Sigmoid colon (tissue), 7 donors: ENCODE results near the gene PRKD1. TPM values are rescaled to one million over a fixed set of nuclear protein-coding genes. Genes with fewer than 3 reads are reported as not detected.
"Not testable (repeated sequence)": the region's sequence is repeated elsewhere in the genome, so short reads cannot be mapped to it uniquely, and the experiment has no call there.

Experiments used
- DNase-seq: peaks from one replicate; pipeline ENCODE4 v3.0.0-alpha.2; 2019
- H3K27ac ChIP-seq, 4 donors: fragments of 200-600 bp; sonication (generic); one replicate each; pipeline ENCODE4 v1.5.1; 2016 to 2019; ENCODE audit warnings: mild to moderate bottlenecking in 1 of 4
- H3K27me3 ChIP-seq, 3 donors: fragments of 200-600 bp; sonication (generic); one replicate each; pipeline ENCODE4 v1.5.1; 2019; ENCODE audit warnings: mild to moderate bottlenecking in 1 of 3
- H3K36me3 ChIP-seq, 4 donors: fragments of 200-600 bp; sonication (generic); one replicate each; pipeline ENCODE4 v1.5.1; 2016 to 2019
- H3K4me1 ChIP-seq, 4 donors: fragments of 200-600 bp; sonication (generic); one replicate each; pipeline ENCODE4 v1.5.1; 2017 to 2019
- H3K4me3 ChIP-seq, 4 donors: fragments of 200-600 bp; sonication (generic); one replicate each; pipeline ENCODE4 v1.5.1; 2017 to 2019; ENCODE audit warnings: mild to moderate bottlenecking in 2 of 4, moderate library complexity in 1 of 4
- H3K9me3 ChIP-seq, 4 donors: fragments of 200-600 bp in 3 of 4; sonication (generic) in 3 of 4; one replicate each; pipeline versions ENCODE4 v1.5.1 to v1.6.1; 2013 to 2019
- CTCF ChIP-seq, 4 experiments: fragments of 450-650 bp in 3 of 4; fragments of 200-600 bp in 1 of 4; IDR thresholded peaks; one replicate each; pipeline ENCODE4 v1.5.1; 2016 to 2019; ENCODE audit warnings: antibody characterized with exemption in 4 of 4, mild to moderate bottlenecking in 3 of 4, moderate library complexity in 2 of 4
- EP300 ChIP-seq, 4 donors: sonication (generic); formaldehyde crosslinking; IDR thresholded peaks; one replicate each; pipeline ENCODE4 v1.6.1; 2017; ENCODE audit warnings: antibody characterized with exemption in 4 of 4
- POLR2A ChIP-seq, 2 donors: fragments of 450-650 bp; IDR thresholded peaks; one replicate each; pipeline ENCODE4 v1.6.1; 2016; ENCODE audit warnings: antibody characterized with exemption in 2 of 2, mild to moderate bottlenecking in 2 of 2, moderate library complexity in 2 of 2
- POLR2AphosphoS5 ChIP-seq, 4 donors: sonication (generic); formaldehyde crosslinking; IDR thresholded peaks; one replicate each; pipeline ENCODE4 v1.6.1; 2017; ENCODE audit warnings: antibody characterized with exemption in 4 of 4
- WGBS, 2 donors: extraction: QIAGEN DNeasy Blood & Tissue Kit; methylation state at CpG; one replicate each; pipeline ENCODE4 v1.1.7; 2013; 5-methylcytosine and 5-hydroxymethylcytosine counted together
- intact Hi-C: fragments of 100-400 bp; cut with DNase I; formaldehyde crosslinking; loops from one replicate; pipeline ENCODE4 v1.15.1; 2023
- polyA plus RNA-seq, 3 donors: library from polyadenylated mRNA; stranded (reverse); fragments of 200-250 nt; gene quantifications; one replicate each; pipeline ENCODE4 v1.2.3, GENCODE V29; 2013
- total RNA-seq, 4 donors: library from RNA; depleted of rRNA; stranded (reverse); fragments of >200 nt; gene quantifications; one replicate each; pipeline ENCODE4 v1.1.0, GENCODE V29; 2016
- donor health status: healthy with polysubstance abuse.
- donor health status: Bipolar disorder and iron deficiency.
- donor health status: healthy.

PRKD1 gene
- total and polyA plus RNA-seq, 7 donors, result 0.46 to 27.1 (median 14.5) TPM

GRCh38 chr14:29712601-29713000, 215.0 kb downstream of the PRKD1 start:
- no peak for DNase-seq
- no peak overlapping the region for H3K4me3 ChIP-seq
- H3K27ac ChIP-seq, result no peak overlapping the region
- H3K36me3 ChIP-seq, result no peaks in the 10 kb centered on the region
- H3K9me3 ChIP-seq, result no peaks in the 10 kb centered on the region
- intact Hi-C loops, result no loop called here
- H3K27me3 ChIP-seq, result no peaks in the 10 kb centered on the region
- H3K4me1 ChIP-seq, result no peaks in the 10 kb centered on the region
- TF ChIP-seq EP300 (IDR thresholded peaks at IDR 0.05) (no peak), POLR2A (IDR thresholded peaks at IDR 0.05) (no peak), POLR2AphosphoS5 (IDR thresholded peaks at IDR 0.05) (no peak), CTCF (IDR thresholded peaks at IDR 0.05) (no peak)
- 89 to 94% methylated on average over 1 of the region's 1 CpG for WGBS, 2 donors

- 47 to 61% methylated on average over 2 of the region's 2 CpGs for WGBS, 2 donors
- DNase-seq, result no peak
- intact Hi-C loops, result no loop called here
Measured at GRCh38 chr14:29710015-29710414, 217.6 kb downstream of the PRKD1 start.

GRCh38 chr14:29709490-29709889, 218.2 kb downstream of the PRKD1 start:
- no peak for DNase-seq
- Histone ChIP-seq H3K27ac (no peak overlapping the region), H3K9me3 (no peaks in the 10 kb centered on the region), H3K4me1 (no peaks in the 10 kb centered on the region), H3K36me3 (no peaks in the 10 kb centered on the region), H3K27me3 (no peaks in the 10 kb centered on the region), H3K4me3 (no peak overlapping the region)
- TF ChIP-seq POLR2AphosphoS5 (IDR thresholded peaks at IDR 0.05) (no peak), EP300 (IDR thresholded peaks at IDR 0.05) (no peak), CTCF (IDR thresholded peaks at IDR 0.05) (no peak), POLR2A (IDR thresholded peaks at IDR 0.05) (no peak)
- intact Hi-C loops, result no loop called here

More at GRCh38 chr14:29710015-29710414, 217.6 kb downstream of the PRKD1 start:
- TF ChIP-seq EP300 (IDR thresholded peaks at IDR 0.05) (no peak), CTCF (IDR thresholded peaks at IDR 0.05) (peak in 1 of 4 experiments; percentile 28)
- Histone ChIP-seq H3K27me3 (no peaks in the 10 kb centered on the region), H3K4me3 (no peak overlapping the region), H3K27ac (no peak overlapping the region), H3K36me3 (no peaks in the 10 kb centered on the region), H3K4me1 (no peaks in the 10 kb centered on the region), H3K9me3 (no peaks in the 10 kb centered on the region)

GRCh38 chr14:29706700-29707099, 220.9 kb downstream of the PRKD1 start:
- 87 to 98% methylated on average over 1 of the region's 1 CpG for WGBS, 2 donors
- no peaks in the 10 kb centered on the region for H3K36me3 ChIP-seq
- H3K4me3 ChIP-seq, result no peak overlapping the region
- no peaks in the 10 kb centered on the region for H3K9me3 ChIP-seq
- H3K27me3 ChIP-seq, result no peaks in the 10 kb centered on the region
- TF ChIP-seq CTCF (IDR thresholded peaks at IDR 0.05) (no peak), POLR2AphosphoS5 (IDR thresholded peaks at IDR 0.05) (no peak), POLR2A (IDR thresholded peaks at IDR 0.05) (no peak), EP300 (IDR thresholded peaks at IDR 0.05) (no peak)
- DNase-seq, result no peak
- intact Hi-C loops, result no loop called here
- no peaks in the 10 kb centered on the region for H3K4me1 ChIP-seq
- no peak overlapping the region for H3K27ac ChIP-seq

GRCh38 chr14:29705801-29706200, 221.8 kb downstream of the PRKD1 start:
- no peak for DNase-seq
- H3K36me3 ChIP-seq, result no peaks in the 10 kb centered on the region
- no peak for TF ChIP-seq POLR2AphosphoS5 (IDR thresholded peaks at IDR 0.05)
- TF ChIP-seq CTCF (IDR thresholded peaks at IDR 0.05), result no peak
- TF ChIP-seq EP300 (IDR thresholded peaks at IDR 0.05), result no peak
- TF ChIP-seq POLR2A (IDR thresholded peaks at IDR 0.05), result no peak
- H3K27me3 ChIP-seq, result no peaks in the 10 kb centered on the region
- intact Hi-C loops, result no loop called here
- no peaks in the 10 kb centered on the region for H3K4me1 ChIP-seq
- 92 to 95% methylated on average over 1 of the region's 1 CpG for WGBS, 2 donors
- H3K4me3 ChIP-seq, result no peak overlapping the region
- H3K9me3 ChIP-seq, result no peaks in the 10 kb centered on the region
- H3K27ac ChIP-seq, result no peak overlapping the region

- DNase-seq, H3K27ac ChIP-seq, H3K4me3 ChIP-seq, H3K9me3 ChIP-seq, H3K36me3 ChIP-seq, H3K27me3 ChIP-seq, intact Hi-C loops: not testable (repeated sequence)
- H3K4me1 ChIP-seq, result peaks cover 0 to 10% (median 9%) of the 10 kb centered on the region in 4 donors
- WGBS, 2 donors, result 80 to 90% methylated on average over 2 of the region's 2 CpGs
Measured at GRCh38 chr14:29689597-29689996, 238.1 kb downstream of the PRKD1 start.
